Measurements from ENCODE around the gene ADAM17. TPM values are rescaled to one million over a fixed set of nuclear protein-coding genes. Genes with fewer than 3 reads are reported as not detected.
"Not testable (repeated sequence)": the region's sequence is repeated elsewhere in the genome, so short reads cannot be mapped to it uniquely, and the experiment has no call there.

The ADAM17 gene
- polyA plus RNA-seq, 1 donor (not counting 4 experiments of a cell fraction or from before 2014, with no cell fraction given), result 13.3 TPM

DNA sequence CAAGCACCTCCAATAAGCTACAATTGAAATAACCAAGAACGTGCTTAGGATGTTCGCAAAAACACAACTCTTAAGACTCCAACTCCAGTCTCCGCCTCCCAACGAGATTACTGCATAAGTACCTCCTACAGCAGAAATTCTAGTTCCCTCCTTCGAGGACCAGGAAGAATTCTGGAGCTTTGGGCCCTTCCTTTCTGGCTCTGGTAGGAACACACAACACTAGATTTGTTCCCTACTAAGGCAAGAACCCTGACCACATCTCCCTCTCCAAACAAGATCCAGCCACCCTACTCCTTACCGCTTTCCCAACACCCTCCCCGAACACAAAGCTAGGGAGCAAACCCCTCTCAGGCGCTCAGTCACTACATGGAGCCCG is 721 bp downstream of the ADAM17 start:
- Histone ChIP-seq H3K4me2 (ENCODE audit: control insufficient read depth, extremely low read depth, insufficient read depth, low read depth, low read length) (peak overlapping the region; percentile 91), H3K9me3 (ENCODE audit: control insufficient read depth, low read depth, low read length) (no peaks in the 10 kb centered on the region), H3K4me3 (ENCODE audit: control insufficient read depth in 2 of 3, extremely low read depth in 1 of 3, insufficient read depth in 2 of 3, low read depth in 1 of 3, low read length in 3 of 3) (peak overlapping the region; percentile 75 to 100 (median 98)), H3K9me1 (ENCODE audit: control insufficient read depth, extremely low read depth, insufficient read depth, low read length) (peaks cover 2% of the 10 kb centered on the region), H3K36me3 (ENCODE audit: control insufficient read depth in 2 of 2, extremely low read depth in 1 of 2, insufficient read depth in 2 of 2, low read length in 2 of 2) (peaks cover 0 to 3% of the 10 kb centered on the region in 2 experiments), H4K20me1 (ENCODE audit: control insufficient read depth, extremely low read depth, insufficient read depth, low read length) (peaks cover 1% of the 10 kb centered on the region), H3K27ac (ENCODE audit: control insufficient read depth, insufficient read depth, low read length) (peak overlapping the region; percentile 98), H3K4me1 (ENCODE audit: control insufficient read depth, extremely low read depth, insufficient read depth, low read length) (peaks cover 37% of the 10 kb centered on the region), H3K9ac (ENCODE audit: control insufficient read depth, extremely low read depth, insufficient read depth, low read length) (peak overlapping the region; percentile 98), H3K79me2 (ENCODE audit: control insufficient read depth, insufficient read depth, low read length) (peaks cover 62% of the 10 kb centered on the region), H2AFZ (ENCODE audit: control insufficient read depth, low read length) (peak overlapping the region; percentile 92), H3K27me3 (ENCODE audit: control insufficient read depth, extremely low read depth, insufficient read depth, low read length) (no peaks in the 10 kb centered on the region)
- dilution Hi-C loops (cut with MboI; ENCODE audit: extremely low pct_ligation_motif_present, low sequenced_read_pairs), result no loop called here
- no peak for DNase-seq (ENCODE audit: low read depth, low spot score)
- no peak for TF ChIP-seq EZH2 (IDR thresholded peaks at IDR 0.05; ENCODE audit: low read length)
- TF ChIP-seq, protein P1, sequence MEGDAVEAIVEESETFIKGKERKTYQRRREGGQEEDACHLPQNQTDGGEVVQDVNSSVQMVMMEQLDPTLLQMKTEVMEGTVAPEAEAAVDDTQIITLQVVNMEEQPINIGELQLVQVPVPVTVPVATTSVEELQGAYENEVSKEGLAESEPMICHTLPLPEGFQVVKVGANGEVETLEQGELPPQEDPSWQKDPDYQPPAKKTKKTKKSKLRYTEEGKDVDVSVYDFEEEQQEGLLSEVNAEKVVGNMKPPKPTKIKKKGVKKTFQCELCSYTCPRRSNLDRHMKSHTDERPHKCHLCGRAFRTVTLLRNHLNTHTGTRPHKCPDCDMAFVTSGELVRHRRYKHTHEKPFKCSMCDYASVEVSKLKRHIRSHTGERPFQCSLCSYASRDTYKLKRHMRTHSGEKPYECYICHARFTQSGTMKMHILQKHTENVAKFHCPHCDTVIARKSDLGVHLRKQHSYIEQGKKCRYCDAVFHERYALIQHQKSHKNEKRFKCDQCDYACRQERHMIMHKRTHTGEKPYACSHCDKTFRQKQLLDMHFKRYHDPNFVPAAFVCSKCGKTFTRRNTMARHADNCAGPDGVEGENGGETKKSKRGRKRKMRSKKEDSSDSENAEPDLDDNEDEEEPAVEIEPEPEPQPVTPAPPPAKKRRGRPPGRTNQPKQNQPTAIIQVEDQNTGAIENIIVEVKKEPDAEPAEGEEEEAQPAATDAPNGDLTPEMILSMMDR (optimal IDR thresholded peaks at IDR 0.05 in 1 of 3, IDR thresholded peaks at IDR 0.05 in 1 of 3, conservative IDR thresholded peaks at IDR 0.05 in 1 of 3; ENCODE audit: extremely low read depth in 1 of 3, insufficient read depth in 2 of 3, low read length in 3 of 3), result no peak
- FAIRE-seq, result peak; percentile 17

DNA sequence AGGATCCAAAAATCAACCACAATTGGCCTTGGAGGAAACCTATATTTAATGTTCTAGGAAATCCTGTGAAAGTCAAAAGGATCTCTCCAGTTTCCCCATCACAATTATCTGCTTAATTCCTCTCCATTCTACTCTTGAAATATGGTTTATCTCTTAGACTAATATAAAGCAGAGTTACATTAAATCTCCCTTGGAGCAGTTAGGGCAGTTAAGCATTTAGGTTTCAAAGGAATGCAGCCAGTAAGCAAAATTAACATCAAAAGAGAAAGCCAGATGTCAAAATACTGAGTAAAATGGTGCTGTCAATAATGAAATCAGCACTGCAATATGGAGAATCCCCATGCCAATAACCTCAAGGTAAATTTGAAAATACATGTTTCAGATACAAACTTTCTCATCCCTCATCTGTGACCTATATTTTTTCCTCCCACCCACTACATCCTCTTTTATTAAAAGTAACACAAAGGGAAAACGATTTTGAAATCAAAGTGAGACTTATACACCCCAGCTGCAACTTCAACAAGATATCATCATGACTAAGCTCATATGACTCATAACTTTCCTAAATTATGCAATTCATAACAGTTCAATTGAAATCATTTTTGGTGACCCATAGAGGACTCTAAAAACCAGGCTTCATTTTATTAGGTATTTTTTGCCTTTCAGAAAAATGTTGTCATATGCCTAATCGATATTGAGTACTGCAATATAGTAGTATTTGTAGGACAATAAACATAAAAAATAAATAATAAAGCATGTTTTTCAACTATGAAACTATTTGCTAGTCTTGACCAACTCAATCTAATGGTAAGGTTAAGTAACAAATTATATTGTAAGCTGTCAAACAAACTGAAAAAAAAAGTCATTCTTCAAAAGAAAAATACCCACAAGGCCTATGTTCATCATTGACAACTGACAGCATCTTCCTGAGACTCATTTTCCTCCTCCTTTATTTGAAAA is 3.1 kb downstream of the ADAM17 start:
- peaks cover 27% of the 10 kb centered on the region for H3K4me1 ChIP-seq (ENCODE audit: control insufficient read depth, extremely low read depth, insufficient read depth, low read length)
- H3K79me2 ChIP-seq (ENCODE audit: control insufficient read depth, insufficient read depth, low read length), result peaks cover 84% of the 10 kb centered on the region
- DNase-seq (ENCODE audit: low read depth, low spot score) (peak; percentile 40), FAIRE-seq (no peak)
- peaks cover 2% of the 10 kb centered on the region for H3K9me1 ChIP-seq (ENCODE audit: control insufficient read depth, extremely low read depth, insufficient read depth, low read length)
- H3K4me3 ChIP-seq (ENCODE audit: control insufficient read depth in 2 of 3, extremely low read depth in 1 of 3, insufficient read depth in 2 of 3, low read depth in 1 of 3, low read length in 3 of 3), result peak overlapping the region in 2 of 3 experiments; percentile 31 to 53
- H3K4me2 ChIP-seq (ENCODE audit: control insufficient read depth, extremely low read depth, insufficient read depth, low read depth, low read length), result peak overlapping the region; percentile 74
- peaks cover 0 to 5% of the 10 kb centered on the region in 2 experiments for H3K36me3 ChIP-seq (ENCODE audit: control insufficient read depth in 2 of 2, extremely low read depth in 1 of 2, insufficient read depth in 2 of 2, low read length in 2 of 2)
- H3K27ac ChIP-seq (ENCODE audit: control insufficient read depth, insufficient read depth, low read length), result peak overlapping the region; percentile 67
- peaks cover 5% of the 10 kb centered on the region for H4K20me1 ChIP-seq (ENCODE audit: control insufficient read depth, extremely low read depth, insufficient read depth, low read length)
- H3K27me3 ChIP-seq (ENCODE audit: control insufficient read depth, extremely low read depth, insufficient read depth, low read length), result no peaks in the 10 kb centered on the region
- H3K9me3 ChIP-seq (ENCODE audit: control insufficient read depth, low read depth, low read length), result no peaks in the 10 kb centered on the region
- dilution Hi-C loops (cut with MboI; ENCODE audit: extremely low pct_ligation_motif_present, low sequenced_read_pairs), result no loop called here
- peak overlapping the region; percentile 49 for H3K9ac ChIP-seq (ENCODE audit: control insufficient read depth, extremely low read depth, insufficient read depth, low read length)
- TF ChIP-seq EZH2 (IDR thresholded peaks at IDR 0.05; ENCODE audit: low read length), result no peak
- H2AFZ ChIP-seq (ENCODE audit: control insufficient read depth, low read length), result no peak overlapping the region

DNA sequence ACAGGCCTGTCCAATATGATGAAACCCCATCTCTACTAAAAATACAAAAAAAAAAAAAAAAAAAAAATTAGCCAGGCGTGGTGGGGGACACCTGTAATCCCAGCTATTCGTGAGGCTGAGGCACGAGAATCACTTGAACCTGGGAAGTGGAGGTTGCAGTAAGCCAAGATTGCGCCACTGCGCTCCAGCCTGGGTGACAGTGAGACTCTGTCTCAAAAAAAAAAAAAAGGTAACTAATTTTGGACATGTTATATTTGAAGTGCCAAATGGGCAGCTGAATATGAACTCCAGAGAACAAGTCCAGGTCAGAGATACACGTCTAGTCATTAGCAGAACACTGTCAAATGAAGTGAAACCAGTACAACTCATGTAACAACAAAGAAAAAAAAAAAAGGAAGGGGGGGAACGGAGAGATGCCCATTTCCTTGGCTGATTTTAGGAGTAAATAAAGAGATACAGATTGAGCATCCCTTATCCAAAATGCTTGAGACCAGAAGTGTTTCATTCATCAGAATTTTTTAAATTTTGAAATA is 4.7 kb downstream of the ADAM17 start:
- H4K20me1 ChIP-seq (ENCODE audit: control insufficient read depth, extremely low read depth, insufficient read depth, low read length); H3K9me1 ChIP-seq (ENCODE audit: control insufficient read depth, extremely low read depth, insufficient read depth, low read length); FAIRE-seq; H3K36me3 ChIP-seq (ENCODE audit: control insufficient read depth in 2 of 2, extremely low read depth in 1 of 2, insufficient read depth in 2 of 2, low read length in 2 of 2); H3K4me2 ChIP-seq (ENCODE audit: control insufficient read depth, extremely low read depth, insufficient read depth, low read depth, low read length); dilution Hi-C loops (cut with MboI; ENCODE audit: extremely low pct_ligation_motif_present, low sequenced_read_pairs); H3K9ac ChIP-seq (ENCODE audit: control insufficient read depth, extremely low read depth, insufficient read depth, low read length); H3K27ac ChIP-seq (ENCODE audit: control insufficient read depth, insufficient read depth, low read length); H3K27me3 ChIP-seq (ENCODE audit: control insufficient read depth, extremely low read depth, insufficient read depth, low read length); H3K9me3 ChIP-seq (ENCODE audit: control insufficient read depth, low read depth, low read length); DNase-seq (ENCODE audit: low read depth, low spot score); H3K4me3 ChIP-seq (ENCODE audit: control insufficient read depth in 2 of 3, extremely low read depth in 1 of 3, insufficient read depth in 2 of 3, low read depth in 1 of 3, low read length in 3 of 3); H2AFZ ChIP-seq (ENCODE audit: control insufficient read depth, low read length): not testable (repeated sequence)
- peaks cover 88% of the 10 kb centered on the region for H3K79me2 ChIP-seq (ENCODE audit: control insufficient read depth, insufficient read depth, low read length)
- peaks cover 27% of the 10 kb centered on the region for H3K4me1 ChIP-seq (ENCODE audit: control insufficient read depth, extremely low read depth, insufficient read depth, low read length)

Measured in keratinocyte (primary cell).